MM.1S (cell line): Measurements from ENCODE around the gene DLEC1.

Source experiments
- DNase-seq: peaks from one replicate; pipeline ENCODE4 v3.0.0-alpha.2; 2015
- H2AFZ ChIP-seq: fragments of 300-600 bp; sonication (generic); 2 replicates; pipeline ENCODE4 v1.6.0; 2016; ENCODE audit warnings: antibody characterized with exemption, low read length
- H3F3A ChIP-seq: fragments of 300-600 bp; sonication (generic); 2 replicates; pipeline ENCODE4 v1.6.1; 2016; ENCODE audit warnings: mild to moderate bottlenecking, antibody characterized with exemption, low read length, moderate library complexity, mixed read lengths; ENCODE audit not compliant: insufficient read depth
- H3K27ac ChIP-seq: fragments of 300-600 bp; sonication (generic); 2 replicates; pipeline ENCODE4 v1.5.1; 2016; ENCODE audit warnings: mild to moderate bottlenecking, low read length
- H3K27me3 ChIP-seq: fragments of 300-600 bp; sonication (generic); replicated peaks from 2 replicates; pipeline ENCODE4 v1.6.0; 2016; ENCODE audit warnings: low read length; ENCODE audit not compliant: insufficient read depth
- H3K36me3 ChIP-seq: fragments of 300-600 bp; sonication (generic); replicated peaks from 2 replicates; pipeline ENCODE4 v1.6.1; 2016; ENCODE audit warnings: mild to moderate bottlenecking, low read length, mixed read lengths; ENCODE audit not compliant: insufficient read depth
- H3K4me1 ChIP-seq: fragments of 300-600 bp; sonication (generic); 2 replicates; pipeline ENCODE4 v1.6.1; 2016; ENCODE audit warnings: low read length, mixed read lengths
- H3K4me2 ChIP-seq: fragments of 300-600 bp; sonication (generic); 2 replicates; pipeline ENCODE4 v1.6.0; 2016; ENCODE audit warnings: low read depth, low read length
- H3K4me3 ChIP-seq: fragments of 300-600 bp; sonication (generic); 2 replicates; pipeline ENCODE4 v1.5.1; 2016; ENCODE audit warnings: low read length, mixed read lengths
- H3K79me2 ChIP-seq: fragments of 300-600 bp; sonication (generic); 2 replicates; pipeline ENCODE4 v1.6.1; 2016; ENCODE audit warnings: mixed run types, low read length, mixed read lengths
- H3K9ac ChIP-seq: fragments of 300-600 bp; sonication (generic); 2 replicates; pipeline ENCODE4 v1.6.1; 2016; ENCODE audit warnings: low read length, mixed read lengths
- H3K9me2 ChIP-seq: fragments of 300-600 bp; sonication (generic); replicated peaks from 2 replicates; pipeline ENCODE4 v1.6.1; 2016; ENCODE audit warnings: mild to moderate bottlenecking, low read length, mixed read lengths; ENCODE audit not compliant: insufficient read depth
- H3K9me3 ChIP-seq: fragments of 300-600 bp; sonication (generic); replicated peaks from 2 replicates; pipeline ENCODE4 v1.6.1; 2016; ENCODE audit warnings: mild to moderate bottlenecking, low read length, mixed read lengths; ENCODE audit not compliant: insufficient read depth
- H4K20me1 ChIP-seq: fragments of 300-600 bp; sonication (generic); 2 replicates; pipeline ENCODE4 v1.6.1; 2016; ENCODE audit warnings: mild to moderate bottlenecking, low read length, moderate library complexity, mixed read lengths; ENCODE audit not compliant: insufficient read depth
- CTCF ChIP-seq: fragments of 300-600 bp; sonication (generic); IDR thresholded peaks from 2 replicates; pipeline ENCODE4 v1.5.1; 2016; ENCODE audit warnings: antibody characterized with exemption, low read length, mixed read lengths
- EZH2 ChIP-seq: fragments of 300-600 bp; sonication (generic); optimal IDR thresholded peaks from 2 replicates; pipeline ENCODE3; 2017; ENCODE audit warnings: low read depth, mild to moderate bottlenecking, antibody characterized with exemption, low read length, mixed read lengths
- EZH2phosphoT487 ChIP-seq: fragments of 300-600 bp; sonication (generic); IDR thresholded peaks from 2 replicates; pipeline ENCODE4 v1.6.1; 2018; ENCODE audit warnings: antibody characterized with exemption, low read length

The DLEC1 gene

GRCh38 chr3:38019658-38020341 lies 19.2 kb upstream of the DLEC1 start:
- peaks cover 13% of the 10 kb centered on the region for H3F3A ChIP-seq
- H3K9me2 ChIP-seq = no peaks in the 10 kb centered on the region
- no peak overlapping the region for H3K4me3 ChIP-seq
- H3K36me3 ChIP-seq = no peaks in the 10 kb centered on the region
- no peak overlapping the region for H3K4me2 ChIP-seq
- H2AFZ ChIP-seq = no peak overlapping the region
- H3K79me2 ChIP-seq = no peaks in the 10 kb centered on the region
- H4K20me1 ChIP-seq = no peaks in the 10 kb centered on the region
- H3K9me3 ChIP-seq = no peaks in the 10 kb centered on the region
- no peak overlapping the region for H3K27ac ChIP-seq
- TF ChIP-seq CTCF (no peak), EZH2 (no peak), EZH2phosphoT487 (no peak)
- peaks cover 6% of the 10 kb centered on the region; the same call in 1 of the 2 replicates for H3K4me1 ChIP-seq
- no peak overlapping the region for H3K9ac ChIP-seq
- H3K27me3 ChIP-seq = no peaks in the 10 kb centered on the region
- DNase-seq = no peak

GRCh38 chr3:38020342-38020726 lies 18.7 kb upstream of the DLEC1 start:
- no peaks in the 10 kb centered on the region for H3K79me2 ChIP-seq

GRCh38 chr3:38021196-38021595 lies 17.8 kb upstream of the DLEC1 start:
- Histone ChIP-seq H3K9me3 (no peaks in the 10 kb centered on the region), H2AFZ (no peak overlapping the region), H3K4me3 (no peak overlapping the region), H3F3A (peaks cover 13% of the 10 kb centered on the region), H4K20me1 (no peaks in the 10 kb centered on the region), H3K9ac (no peak overlapping the region), H3K36me3 (no peaks in the 10 kb centered on the region), H3K79me2 (no peaks in the 10 kb centered on the region), H3K27me3 (no peaks in the 10 kb centered on the region), H3K9me2 (no peaks in the 10 kb centered on the region), H3K4me1 (peaks cover 12% of the 10 kb centered on the region), H3K4me2 (no peak overlapping the region), H3K27ac (no peak overlapping the region)
- TF ChIP-seq EZH2 = no peak
- TF ChIP-seq CTCF = no peak
- no peak for TF ChIP-seq EZH2phosphoT487
- DNase-seq = no peak

More at GRCh38 chr3:38020342-38020726, 18.7 kb upstream of the DLEC1 start:
- H3K36me3 ChIP-seq = no peaks in the 10 kb centered on the region
- no peak overlapping the region for H2AFZ ChIP-seq
- peaks cover 13% of the 10 kb centered on the region for H3F3A ChIP-seq
- no peaks in the 10 kb centered on the region for H4K20me1 ChIP-seq
- no peak overlapping the region for H3K9ac ChIP-seq
- no peak overlapping the region for H3K4me2 ChIP-seq
- H3K4me1 ChIP-seq = peaks cover 7% of the 10 kb centered on the region
- H3K27ac ChIP-seq = no peak overlapping the region
- H3K4me3 ChIP-seq = no peak overlapping the region
- H3K9me2 ChIP-seq = no peaks in the 10 kb centered on the region
- H3K9me3 ChIP-seq = no peaks in the 10 kb centered on the region
- TF ChIP-seq CTCF = no peak
- TF ChIP-seq EZH2phosphoT487 = no peak
- TF ChIP-seq EZH2 = no peak
- DNase-seq = no peak
- H3K27me3 ChIP-seq = no peaks in the 10 kb centered on the region
